H1 (cell line): Measurements from ENCODE around the gene GNAQ. TPM values are rescaled to one million over a fixed set of nuclear protein-coding genes. Genes with fewer than 3 reads are reported as not detected.

Experiments
- CTCF ChIA-PET: fragments of 300-600 bp; sonication (Branson Sonifier 250); formaldehyde crosslinking; loops from one replicate; lab custom pipeline; 2021; ENCODE audit not compliant: partially characterized antibody; lab: Charles Lee
- POLR2A ChIA-PET: fragments of 300-600 bp; sonication (Branson Sonifier 250); formaldehyde crosslinking; loops from one replicate; lab custom pipeline; 2021; ENCODE audit warnings: inconsistent platforms; ENCODE audit not compliant: partially characterized antibody; lab: Charles Lee
- DNase-seq, 2 experiments: peaks; one replicate each; pipeline versions ENCODE4 v3.0.0 to v3.0.0-alpha.2; 2010 to 2022; ENCODE audit warnings: low spot score in 2 of 2, low read depth in 1 of 2, mixed read lengths in 1 of 2
- FAIRE-seq: peaks from 2 replicates; lab custom pipeline; 2011; peaks lifted over from hg19 to GRCh38; lab: Jason Lieb, UNC
- H2AFZ ChIP-seq: 2 replicates; pipeline ENCODE4 v1.8.1; 2012; ENCODE audit warnings: low read length, inconsistent platforms
- H2AK5ac ChIP-seq: 2 replicates; pipeline ENCODE4 v1.6.1; 2013; ENCODE audit warnings: low read depth, low read length
- H2BK120ac ChIP-seq: replicated peaks from 2 replicates; pipeline ENCODE3; 2013; ENCODE audit warnings: low read depth, low read length, inconsistent platforms
- H2BK12ac ChIP-seq: 2 replicates; pipeline ENCODE4 v1.6.1; 2013; ENCODE audit warnings: low read depth, low read length
- H2BK15ac ChIP-seq: 2 replicates; pipeline ENCODE4 v1.6.1; 2013; ENCODE audit warnings: low read length
- H2BK20ac ChIP-seq: 2 replicates; pipeline ENCODE4 v1.6.1; 2013; ENCODE audit warnings: low read length
- H2BK5ac ChIP-seq: 2 replicates; pipeline ENCODE4 v1.6.1; 2013; ENCODE audit warnings: low read depth, low read length
- H3K14ac ChIP-seq: 2 replicates; pipeline ENCODE4 v1.6.1; 2013; ENCODE audit warnings: inconsistent platforms; ENCODE audit not compliant: insufficient read length
- H3K18ac ChIP-seq: 2 replicates; pipeline ENCODE4 v1.6.1; 2013; ENCODE audit warnings: low read length; ENCODE audit errors: extremely low read depth
- H3K23ac ChIP-seq: 2 replicates; pipeline ENCODE4 v1.6.1; 2013; ENCODE audit warnings: inconsistent platforms; ENCODE audit not compliant: insufficient read length
- H3K23me2 ChIP-seq: 2 replicates; pipeline ENCODE4 v1.6.1; 2013; ENCODE audit warnings: low read depth, low read length
- H3K27ac ChIP-seq: 2 replicates; pipeline ENCODE4 v1.6.1; 2011; ENCODE audit warnings: low read depth, low read length, inconsistent platforms
- H3K27me3 ChIP-seq, 4 experiments: replicated peaks in 1 of 4; 1 replicate in 1 of 4; 2 replicates in 3 of 4; pipeline versions ENCODE4 v1.6.1 to v1.8.1; 2011 to 2013; ENCODE audit warnings: low read length in 3 of 4, mild to moderate bottlenecking in 3 of 4, inconsistent platforms in 2 of 4, mixed read lengths in 2 of 4, moderate library complexity in 1 of 4; ENCODE audit not compliant: control insufficient read depth in 3 of 4, insufficient read depth in 3 of 4; ENCODE audit errors: extremely low read depth in 1 of 4
- H3K36me3 ChIP-seq, 4 experiments: 2 replicates each; pipeline versions ENCODE4 v1.6.1 to v1.8.1; 2011 to 2013; ENCODE audit warnings: mild to moderate bottlenecking in 4 of 4, low read length in 3 of 4, moderate library complexity in 2 of 4, control low read depth in 1 of 4, inconsistent platforms in 1 of 4; ENCODE audit not compliant: insufficient read depth in 4 of 4, control insufficient read depth in 2 of 4
- H3K4ac ChIP-seq: replicated peaks from 2 replicates; pipeline ENCODE3; 2013; ENCODE audit warnings: low read length, low read depth, mixed read lengths, inconsistent platforms; ENCODE audit not compliant: insufficient read length
- H3K4me1 ChIP-seq, 4 experiments: replicated peaks in 1 of 4; 1 replicate in 1 of 4; 2 replicates in 3 of 4; pipeline versions ENCODE4 v1.6.1 to v1.8.1; 2011 to 2013; ENCODE audit warnings: low read length in 3 of 4, inconsistent platforms in 2 of 4, mixed read lengths in 1 of 4; ENCODE audit not compliant: insufficient read depth in 4 of 4, control insufficient read depth in 3 of 4
- H3K4me2 ChIP-seq, 2 experiments: 2 replicates each; pipeline versions ENCODE4 v1.6.1 to v1.8.1; 2011 to 2013; ENCODE audit warnings: low read depth in 2 of 2, low read length in 2 of 2, control low read depth in 1 of 2, inconsistent platforms in 1 of 2, mild to moderate bottlenecking in 1 of 2; ENCODE audit not compliant: insufficient read depth in 1 of 2
- H3K4me3 ChIP-seq, 4 experiments: fragments of 200-600, 300-600 bp in 1 of 4; sonication (generic), shearing (Covaris generic), sonication (Bioruptor Twin) in 1 of 4; 2 replicates each; pipeline versions ENCODE4 v1.5.1 to v1.8.1; 2011 to 2016; ENCODE audit warnings: low read length in 4 of 4, low read depth in 3 of 4, control low read depth in 2 of 4, inconsistent platforms in 2 of 4, mild to moderate bottlenecking in 2 of 4, mixed read lengths in 1 of 4, moderate library complexity in 1 of 4; ENCODE audit not compliant: insufficient read depth in 2 of 4; ENCODE audit errors: extremely low read depth in 1 of 4
- H3K56ac ChIP-seq: replicated peaks from 2 replicates; pipeline ENCODE3; 2013; ENCODE audit warnings: low read depth, mild to moderate bottlenecking, mixed read lengths, low read length, inconsistent platforms; ENCODE audit not compliant: insufficient read length
- H3K79me1 ChIP-seq: 2 replicates; pipeline ENCODE4 v1.6.1; 2013; ENCODE audit warnings: low read depth, low read length, control low read depth
- H3K79me2 ChIP-seq, 2 experiments: 2 replicates each; pipeline versions ENCODE4 v1.6.1 to v1.8.1; 2012 to 2013; ENCODE audit warnings: low read length in 2 of 2, mild to moderate bottlenecking in 2 of 2, inconsistent platforms in 1 of 2; ENCODE audit not compliant: insufficient read depth in 2 of 2, control insufficient read depth in 1 of 2
- H3K9ac ChIP-seq, 4 experiments: replicated peaks in 1 of 4; 1 replicate in 1 of 4; 2 replicates in 3 of 4; pipeline versions ENCODE4 v1.6.1 to v1.8.1; 2011 to 2013; ENCODE audit warnings: low read depth in 3 of 4, low read length in 3 of 4, control low read depth in 2 of 4, mild to moderate bottlenecking in 2 of 4, moderate library complexity in 2 of 4, inconsistent platforms in 1 of 4; ENCODE audit errors: extremely low read depth in 1 of 4
- H3K9me3 ChIP-seq, 2 experiments: 2 replicates each; pipeline versions ENCODE4 v1.6.1 to v1.8.1; 2012 to 2013; ENCODE audit warnings: mild to moderate bottlenecking in 2 of 2, moderate library complexity in 2 of 2, control low read depth in 1 of 2, inconsistent platforms in 1 of 2, low read depth in 1 of 2, low read length in 1 of 2, mixed read lengths in 1 of 2; ENCODE audit not compliant: insufficient read depth in 2 of 2
- H4K20me1 ChIP-seq, 2 experiments: replicated peaks in 1 of 2; 2 replicates each; pipeline versions ENCODE3 to v1.8.1; 2011 to 2013; ENCODE audit warnings: inconsistent platforms in 2 of 2, low read length in 2 of 2, mild to moderate bottlenecking in 1 of 2; ENCODE audit not compliant: insufficient read depth in 2 of 2, control insufficient read depth in 1 of 2
- H4K5ac ChIP-seq: 2 replicates; pipeline ENCODE4 v1.6.1; 2013; ENCODE audit warnings: low read length, low read depth, mixed read lengths, inconsistent platforms; ENCODE audit not compliant: insufficient read length
- H4K8ac ChIP-seq: 2 replicates; pipeline ENCODE4 v1.8.0; 2013; ENCODE audit warnings: mild to moderate bottlenecking, moderate library complexity, low read length, inconsistent platforms; ENCODE audit not compliant: insufficient read depth; ENCODE audit errors: extremely low read depth
- H4K91ac ChIP-seq: replicated peaks from 2 replicates; pipeline ENCODE3; 2013; ENCODE audit warnings: low read length, mixed read lengths, inconsistent platforms; ENCODE audit not compliant: insufficient read length
- BACH1 ChIP-seq: IDR thresholded peaks from 2 replicates; pipeline ENCODE4 v1.6.1; 2012; ENCODE audit warnings: low read length, improper control_type of control experiment
- CHD1 ChIP-seq: IDR thresholded peaks from 2 replicates; pipeline ENCODE4 v1.6.1; 2012; ENCODE audit warnings: low read depth, low read length, improper control_type of control experiment
- EP300 ChIP-seq, 2 experiments: IDR thresholded peaks; 1 replicate in 1 of 2; 2 replicates in 1 of 2; pipeline ENCODE4 v1.6.1; 2011 to 2012; ENCODE audit warnings: low read depth in 2 of 2, low read length in 2 of 2, mild to moderate bottlenecking in 2 of 2, borderline replicate concordance in 1 of 2, inconsistent platforms in 1 of 2, moderate library complexity in 1 of 2
- GABPA ChIP-seq: IDR thresholded peaks from 2 replicates; pipeline ENCODE4 v1.6.1; 2011; ENCODE audit warnings: mild to moderate bottlenecking, low read length, moderate library complexity, borderline replicate concordance; ENCODE audit not compliant: insufficient read depth
- HDAC6 ChIP-seq: IDR thresholded peaks from one replicate; pipeline ENCODE4 v1.7.1; 2012; ENCODE audit warnings: low read depth, mild to moderate bottlenecking, inconsistent platforms, low read length, moderate library complexity
- JUND ChIP-seq: IDR thresholded peaks from 2 replicates; pipeline ENCODE4 v1.6.1; 2011; ENCODE audit warnings: mild to moderate bottlenecking, improper control_type of control experiment, low read length
- POLR2A ChIP-seq, 2 experiments: IDR thresholded peaks; 1 replicate in 1 of 2; 2 replicates in 1 of 2; pipeline ENCODE4 v1.6.1; 2011; ENCODE audit warnings: low read depth in 2 of 2, low read length in 2 of 2, mild to moderate bottlenecking in 2 of 2; ENCODE audit errors: control extremely low read depth in 1 of 2
- POU5F1 ChIP-seq: IDR thresholded peaks from 2 replicates; pipeline ENCODE4 v1.6.1; 2011; ENCODE audit warnings: low read depth, mild to moderate bottlenecking, low read length, moderate library complexity
- RAD21 ChIP-seq, 2 experiments: IDR thresholded peaks in 1 of 2; conservative IDR thresholded peaks in 1 of 2; 2 replicates each; pipeline ENCODE4 v1.6.1; 2011; ENCODE audit warnings: low read depth in 2 of 2, low read length in 2 of 2, improper control_type of control experiment in 1 of 2, inconsistent platforms in 1 of 2, mild to moderate bottlenecking in 1 of 2, moderate library complexity in 1 of 2
- SAP30 ChIP-seq: fragments of 300-600 bp; sonication (generic); IDR thresholded peaks from 2 replicates; pipeline ENCODE4 v1.7.1; 2012; ENCODE audit warnings: low read length, moderate library complexity, mild to moderate bottlenecking, inconsistent platforms; ENCODE audit not compliant: insufficient read depth, insufficient replicate concordance
- SIN3A ChIP-seq, 2 experiments: IDR thresholded peaks in 1 of 2; conservative IDR thresholded peaks in 1 of 2; 2 replicates each; pipeline ENCODE4 v1.6.1; 2011 to 2012; ENCODE audit warnings: low read length in 2 of 2, improper control_type of control experiment in 1 of 2, low read depth in 1 of 2, mild to moderate bottlenecking in 1 of 2
- SP1 ChIP-seq: IDR thresholded peaks from 2 replicates; pipeline ENCODE4 v1.6.1; 2011; ENCODE audit warnings: low read depth, low read length
- SRF ChIP-seq: IDR thresholded peaks from 2 replicates; pipeline ENCODE4 v1.6.1; 2011; ENCODE audit warnings: mild to moderate bottlenecking, low read depth, low read length, moderate library complexity
- SUZ12 ChIP-seq: fragments of 200-600 bp; sonication (generic); IDR thresholded peaks from 2 replicates; pipeline ENCODE4 v1.6.1; 2012; ENCODE audit warnings: mild to moderate bottlenecking, inconsistent platforms, low read length, moderate library complexity, mixed read lengths
- WGBS, 2 experiments: shearing (Covaris generic) in 1 of 2; methylation state at CpG; one replicate each; pipeline versions ENCODE4 v1.1.6 to v1.1.7; 2013 to 2015; ENCODE audit warnings: low lambda C conversion rate in 2 of 2, mixed read lengths in 2 of 2, inconsistent platforms in 1 of 2, low coverage in 1 of 2, missing lambda C conversion rate in 1 of 2; ENCODE audit not compliant: insufficient replicate concordance in 2 of 2, insufficient coverage in 1 of 2, insufficient read length in 1 of 2; ENCODE audit errors: extremely low coverage in 1 of 2, missing lambda C conversion rate in 1 of 2; 5-methylcytosine and 5-hydroxymethylcytosine counted together
- polyA plus RNA-seq, 7 experiments: library from polyadenylated mRNA; depleted of rRNA in 3 of 7; stranded (reverse) in 5 of 7; unstranded in 2 of 7; fragments of >200 nt in 5 of 7; fragments of 200-250 nt in 2 of 7; gene quantifications; 1 replicate in 5 of 7; 2 replicates in 1 of 7; 4 replicates in 1 of 7; pipeline versions ENCODE4 v1.2.1 to v1.2.3, GENCODE V29; 2011 to 2013; ENCODE audit warnings: missing spikeins in 2 of 7, mixed read lengths in 2 of 7
- total RNA-seq: library from RNA; stranded (reverse); fragmentation: NEBNext Ultra II Directional; extraction: Animal tissue kit (Norgen Biotek cat#: 25700); gene quantifications from 2 replicates; pipeline ENCODE4 v1.2.1, GENCODE V29; 2021

Gene GNAQ
- total and polyA plus RNA-seq, 2 of the 8 experiments (the other 6 are each of a cell fraction or from before 2014, with no cell fraction given) = 22.8 to 63.8 TPM

GRCh38 chr9:77991191-77991590 lies 40.4 kb downstream of the GNAQ start:
- no peaks in the 10 kb centered on the region for H3K27me3 ChIP-seq
- no peaks in the 10 kb centered on the region for H3K9me3 ChIP-seq
- no peak overlapping the region for H4K5ac ChIP-seq
- no peak overlapping the region for H3K4me2 ChIP-seq
- no peak overlapping the region for H3K56ac ChIP-seq
- no peak overlapping the region for H2AK5ac ChIP-seq
- no peak overlapping the region for H2BK5ac ChIP-seq
- ChIA-PET POLR2A (no interaction called here), CTCF (interaction anchor here (1.0 to 1.7 kb wide), 2 partner anchors 49 to 93 kb away, joined by 3 to 4 read pairs; no protein-coding TSS in a partner anchor)
- H2BK120ac ChIP-seq = no peak overlapping the region
- H2BK15ac ChIP-seq = no peak overlapping the region
- H2AFZ ChIP-seq = no peak overlapping the region
- no peak overlapping the region for H4K8ac ChIP-seq
- no peak overlapping the region for H3K27ac ChIP-seq
- H2BK20ac ChIP-seq = no peak overlapping the region
- no peak overlapping the region for H3K23ac ChIP-seq
- peaks cover 0 to 54% of the 10 kb centered on the region in 2 experiments; a peak in 2 of 4 replicates for H3K79me2 ChIP-seq
- no peak overlapping the region for H3K18ac ChIP-seq
- no peak overlapping the region for H3K4ac ChIP-seq
- no peak overlapping the region for H3K9ac ChIP-seq
- FAIRE-seq (no peak), DNase-seq (no peak)
- peaks cover 2 to 4% of the 10 kb centered on the region in 2 experiments for H4K20me1 ChIP-seq
- H4K91ac ChIP-seq = no peak overlapping the region
- no peak overlapping the region for H3K4me3 ChIP-seq
- H3K14ac ChIP-seq = no peak overlapping the region
- peaks cover 4% of the 10 kb centered on the region; the same call in 1 of the 2 replicates for H3K79me1 ChIP-seq
- no peaks in the 10 kb centered on the region for H3K23me2 ChIP-seq
- no peak overlapping the region for H2BK12ac ChIP-seq
- 61% methylated on average over 5 of the region's 5 CpGs; no CpG with 5 or more reads in 1 of the 2 experiments for WGBS, 2 experiments
- 0 out of 7 replicates have a peak, but pooled peaks cover 0 to 3% (median 0%) of the 10 kb centered on the region in 4 experiments for H3K4me1 ChIP-seq
- no peaks in the 10 kb centered on the region; a peak in 1 of 8 replicates for H3K36me3 ChIP-seq
- no peak for TF ChIP-seq POLR2A (IDR thresholded peaks at IDR 0.05; ENCODE audit: control extremely low read depth in 1 of 2, low read depth in 2 of 2, low read length in 2 of 2)
- TF ChIP-seq SRF = no peak
- TF ChIP-seq SIN3A (conservative IDR thresholded peaks at IDR 0.05 in 1 of 2, IDR thresholded peaks at IDR 0.05 in 1 of 2; ENCODE audit: low read depth in 1 of 2, low read length in 2 of 2) = no peak
- no peak for TF ChIP-seq JUND
- TF ChIP-seq POU5F1 = no peak
- TF ChIP-seq SP1 = no peak
- TF ChIP-seq SUZ12 = no peak
- no peak for TF ChIP-seq RAD21 (IDR thresholded peaks at IDR 0.05 in 1 of 2, conservative IDR thresholded peaks at IDR 0.05 in 1 of 2; ENCODE audit: low read depth in 2 of 2, low read length in 2 of 2)
- no peak for TF ChIP-seq GABPA
- no peak for TF ChIP-seq CHD1
- TF ChIP-seq SAP30 = no peak
- no peak for TF ChIP-seq BACH1
- TF ChIP-seq EP300 (IDR thresholded peaks at IDR 0.05; ENCODE audit: borderline replicate concordance in 1 of 2, low read depth in 2 of 2, low read length in 2 of 2) = no peak
- no peak for TF ChIP-seq HDAC6
